SHP77 treated with DMSO at 0.1 percent for 48 hours (cell line): ENCODE results near the gene EIF3D.

Source experiments
- DNase-seq: peaks from one replicate; lab custom pipeline; 2025; lab: John Stamatoyannopoulos, UW

Gene EIF3D

DNA sequence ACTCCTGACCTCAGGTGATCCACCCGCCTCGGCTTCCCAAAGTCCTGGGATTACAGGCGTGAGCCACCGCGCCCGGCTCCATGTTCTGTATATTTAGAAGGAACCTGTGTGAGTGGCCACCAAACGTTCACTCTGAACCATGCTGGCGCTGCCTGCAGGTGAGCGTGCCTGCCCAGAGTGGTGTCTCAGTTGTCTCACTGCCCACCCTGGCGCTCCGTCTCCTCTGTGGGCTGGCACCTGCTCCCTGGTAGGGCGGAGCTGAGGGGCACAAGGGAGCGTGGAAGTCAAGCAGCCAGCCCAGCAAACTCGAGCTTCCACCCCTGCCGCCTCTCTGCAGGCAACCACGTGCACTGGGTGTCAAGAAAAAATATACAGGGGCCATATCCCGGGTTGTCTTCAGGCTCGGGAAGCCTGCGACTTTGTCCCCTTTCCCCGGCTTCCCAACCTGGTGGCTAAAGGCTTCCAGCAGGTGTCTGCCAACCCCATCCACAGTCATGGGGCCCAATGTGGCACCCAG lies 64.2 kb downstream of the EIF3D start:
- DNase-seq = no peak

DNA sequence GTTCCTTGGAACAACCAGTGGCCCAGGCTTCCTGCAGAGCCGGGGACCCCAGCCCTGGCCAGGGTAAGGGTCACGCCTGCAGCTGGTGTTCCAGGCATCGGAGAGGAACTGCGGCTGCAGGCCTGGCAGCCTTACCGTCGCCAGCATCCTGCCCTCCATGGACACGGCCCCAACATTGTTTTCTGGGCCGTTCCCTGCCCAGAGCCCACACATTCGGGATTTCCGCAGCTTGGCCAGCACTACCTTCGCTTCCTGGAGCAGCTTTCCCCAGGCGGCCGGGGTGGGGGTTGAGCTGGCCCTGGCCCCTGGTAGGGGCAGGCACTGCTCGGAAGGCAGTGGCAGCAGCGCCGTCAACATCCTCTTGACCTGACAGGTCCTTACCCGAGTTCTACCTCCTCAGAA lies 65.2 kb downstream of the EIF3D start:
- DNase-seq = no peak

DNA sequence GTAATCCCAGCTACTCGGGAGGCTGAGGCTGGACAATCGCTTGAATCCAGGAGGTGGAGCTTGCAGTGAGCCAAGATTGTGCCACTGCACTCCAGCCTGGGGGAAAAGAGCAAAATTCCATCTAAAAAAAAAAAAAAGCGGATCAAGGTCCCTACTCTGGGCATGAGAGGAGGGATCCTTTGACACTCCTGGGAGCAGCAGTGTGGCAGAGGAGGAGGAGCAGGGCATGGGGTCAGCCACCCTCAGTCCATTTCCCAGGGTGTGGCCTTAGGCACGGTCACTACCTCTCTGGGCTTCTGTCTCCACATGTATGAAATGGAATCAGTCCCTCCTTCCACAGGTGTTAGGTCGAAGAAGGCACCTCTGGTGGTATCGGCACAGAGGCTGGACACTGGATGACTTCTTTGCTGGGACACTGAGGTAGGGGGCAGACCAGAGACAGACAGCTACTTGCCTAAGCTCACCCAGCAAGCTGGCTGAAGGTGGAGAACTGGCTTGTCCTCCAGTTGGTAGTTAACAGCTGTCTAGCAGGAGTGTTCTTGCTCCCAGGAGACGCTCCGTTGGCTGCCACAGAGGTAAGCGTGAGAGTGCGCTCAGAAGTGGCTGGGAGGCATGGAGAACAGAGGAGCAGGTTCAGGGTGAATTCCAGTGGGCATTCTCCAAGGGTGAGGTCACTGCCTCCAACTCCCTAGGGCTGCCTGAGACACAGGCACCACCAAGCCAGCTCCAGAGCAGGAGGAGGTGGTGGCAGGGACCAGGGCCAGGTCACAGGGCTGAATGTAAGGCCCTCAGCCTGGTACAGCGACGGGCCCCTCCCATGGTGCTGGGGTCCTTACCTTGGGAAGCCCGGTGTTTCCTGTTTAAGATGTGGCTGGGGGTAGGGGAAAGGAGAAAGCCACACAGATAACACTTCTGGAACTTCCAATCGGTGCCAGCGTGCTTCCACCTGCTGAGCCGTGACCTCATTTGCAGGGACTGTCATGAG lies 67.0 kb downstream of the EIF3D start:
- DNase-seq = no peak
